Osteoblast (primary cell): ENCODE measurements around the gene ABI3BP. TPM values are rescaled to one million over a fixed set of nuclear protein-coding genes. Genes with fewer than 3 reads are reported as not detected.
A peak's percentile ranks its signal among the peaks of the same experiment; 100 is the strongest.

Experiments
- DNase-seq: peaks from one replicate; pipeline ENCODE4 v3.0.0; 2011; ENCODE audit warnings: low spot score, mixed read lengths; ENCODE audit not compliant: insufficient read length; ENCODE audit errors: missing footprints
- H2AFZ ChIP-seq: 2 replicates; pipeline ENCODE4 v1.6.0; 2011; ENCODE audit warnings: mild to moderate bottlenecking, low read length
- H3K27ac ChIP-seq: 2 replicates; pipeline ENCODE4 v1.5.1; 2011; ENCODE audit warnings: mild to moderate bottlenecking, low read depth, low read length, moderate library complexity
- H3K27me3 ChIP-seq: 2 replicates; pipeline ENCODE4 v1.6.0; 2012; ENCODE audit warnings: mild to moderate bottlenecking, control low read depth, inconsistent platforms, low read length, moderate library complexity; ENCODE audit not compliant: insufficient read depth
- H3K36me3 ChIP-seq: 2 replicates; pipeline ENCODE4 v1.5.1; 2011; ENCODE audit warnings: mild to moderate bottlenecking, low read length, control low read depth, moderate library complexity; ENCODE audit not compliant: insufficient read depth
- H3K4me1 ChIP-seq: 2 replicates; pipeline ENCODE4 v1.5.1; 2011; ENCODE audit warnings: mild to moderate bottlenecking, low read length, control low read depth, moderate library complexity; ENCODE audit not compliant: insufficient read depth
- H3K4me2 ChIP-seq: 2 replicates; pipeline ENCODE4 v1.6.0; 2011; ENCODE audit warnings: mild to moderate bottlenecking, low read length; ENCODE audit not compliant: insufficient read depth
- H3K4me3 ChIP-seq: fragments of 200-600 bp; sonication (generic); 3 replicates; pipeline ENCODE4 v1.5.1; 2012; ENCODE audit warnings: mild to moderate bottlenecking, low read length, inconsistent platforms; ENCODE audit not compliant: insufficient read depth
- H3K79me2 ChIP-seq: 2 replicates; pipeline ENCODE4 v1.6.0; 2012; ENCODE audit warnings: mild to moderate bottlenecking, low read length, control low read depth, inconsistent platforms; ENCODE audit not compliant: insufficient read depth
- H3K9me3 ChIP-seq: 2 replicates; pipeline ENCODE4 v1.5.1; 2011; ENCODE audit warnings: low read depth, low read length, control low read depth
- H4K20me1 ChIP-seq: 2 replicates; pipeline ENCODE4 v1.6.0; 2012; ENCODE audit warnings: mild to moderate bottlenecking, low read length, control low read depth; ENCODE audit not compliant: insufficient read depth
- CTCF ChIP-seq: IDR thresholded peaks from 2 replicates; pipeline ENCODE4 v1.5.1; 2011; ENCODE audit warnings: mild to moderate bottlenecking, low read depth, low read length, moderate library complexity; ENCODE audit errors: extremely low read depth
- total RNA-seq: library from RNA; depleted of rRNA; stranded (reverse); fragments of >200 nt; gene quantifications from 2 replicates; pipeline ENCODE4 v1.2.3, GENCODE V29; 2012

The ABI3BP gene
- total RNA-seq, 1 donor: 130 TPM

GRCh38 chr3:100748967-100749366, 244.3 kb downstream of the ABI3BP start:
- H3K36me3 ChIP-seq: peaks cover 98% of the 10 kb centered on the region
- peaks cover 5% of the 10 kb centered on the region for H3K79me2 ChIP-seq
- H3K27ac ChIP-seq: no peak overlapping the region
- no peak overlapping the region for H2AFZ ChIP-seq
- H3K4me1 ChIP-seq: peaks cover 4% of the 10 kb centered on the region
- H3K4me2 ChIP-seq: no peak overlapping the region
- no peak for DNase-seq
- peaks cover 4% of the 10 kb centered on the region for H4K20me1 ChIP-seq
- H3K27me3 ChIP-seq: no peaks in the 10 kb centered on the region
- no peak overlapping the region for H3K4me3 ChIP-seq
- no peaks in the 10 kb centered on the region for H3K9me3 ChIP-seq
- TF ChIP-seq CTCF: no peak

GRCh38 chr3:100748220-100748619, 245.0 kb downstream of the ABI3BP start:
- H4K20me1 ChIP-seq: peaks cover 4% of the 10 kb centered on the region
- H3K36me3 ChIP-seq: peaks cover 95% of the 10 kb centered on the region
- peaks cover 4% of the 10 kb centered on the region for H3K4me1 ChIP-seq
- DNase-seq: no peak
- no peak overlapping the region for H3K27ac ChIP-seq
- H2AFZ ChIP-seq: no peak overlapping the region
- H3K27me3 ChIP-seq: no peaks in the 10 kb centered on the region
- H3K4me3 ChIP-seq: no peak overlapping the region
- H3K79me2 ChIP-seq: peaks cover 5% of the 10 kb centered on the region
- no peaks in the 10 kb centered on the region for H3K9me3 ChIP-seq
- no peak overlapping the region for H3K4me2 ChIP-seq
- no peak for TF ChIP-seq CTCF

GRCh38 chr3:100746092-100746491, 247.1 kb downstream of the ABI3BP start:
- Histone ChIP-seq H4K20me1 (peaks cover 4% of the 10 kb centered on the region), H2AFZ (no peak overlapping the region), H3K27ac (peak overlapping the region; percentile 43), H3K79me2 (peaks cover 7% of the 10 kb centered on the region), H3K9me3 (no peaks in the 10 kb centered on the region), H3K27me3 (no peaks in the 10 kb centered on the region), H3K36me3 (peaks cover 93% of the 10 kb centered on the region), H3K4me1 (peaks cover 4% of the 10 kb centered on the region), H3K4me3 (no peak overlapping the region), H3K4me2 (no peak overlapping the region)
- TF ChIP-seq CTCF: no peak
- DNase-seq: no peak

GRCh38 chr3:100745617-100746016, 247.6 kb downstream of the ABI3BP start:
- H3K79me2 ChIP-seq: peaks cover 7% of the 10 kb centered on the region

More at GRCh38 chr3:100745617-100746016, 247.6 kb downstream of the ABI3BP start:
- Histone ChIP-seq H3K9me3 (no peaks in the 10 kb centered on the region), H3K4me1 (peaks cover 4% of the 10 kb centered on the region), H4K20me1 (peaks cover 4% of the 10 kb centered on the region), H3K27me3 (no peaks in the 10 kb centered on the region), H3K4me3 (no peak overlapping the region), H2AFZ (no peak overlapping the region), H3K27ac (peak overlapping the region; percentile 43), H3K4me2 (no peak overlapping the region), H3K36me3 (peaks cover 92% of the 10 kb centered on the region)
- no peak for DNase-seq
- TF ChIP-seq CTCF: no peak
